GM23338 (cell line): ENCODE measurements around the gene GKN1. TPM values are rescaled to one million over a fixed set of nuclear protein-coding genes. Genes with fewer than 3 reads are reported as not detected.
A peak's percentile ranks its signal among the peaks of the same experiment; 100 is the strongest.

Experiments
- ATAC-seq: fragments of 200-7000 bp; cut with Tn5 transposase; 3 replicates; pipeline ENCODE4 v1.9.1; 2020
- DNase-seq: peaks from one replicate; pipeline ENCODE4 v3.0.0-alpha.2; 2015; ENCODE audit warnings: low spot score
- H2AFZ ChIP-seq: fragments of 200-600 bp; sonication (generic); 2 replicates; pipeline ENCODE4 v1.8.0; 2016; ENCODE audit warnings: antibody characterized with exemption, mild to moderate bottlenecking, moderate library complexity
- H3F3A ChIP-seq: fragments of 200-600 bp; sonication (generic); replicated peaks from 2 replicates; pipeline ENCODE4 v1.8.0; 2017; ENCODE audit warnings: antibody characterized with exemption, mixed run types, low read depth
- H3K27ac ChIP-seq: fragments of 200-600 bp; sonication (generic); 2 replicates; pipeline ENCODE4 v1.6.1; 2016; ENCODE audit warnings: low read depth
- H3K27me3 ChIP-seq: fragments of 200-600 bp; sonication (generic); 2 replicates; pipeline ENCODE4 v1.8.0; 2016; ENCODE audit warnings: mild to moderate bottlenecking, mixed run types, moderate library complexity; ENCODE audit not compliant: insufficient read depth
- H3K36me3 ChIP-seq: fragments of 200-600 bp; sonication (generic); 2 replicates; pipeline ENCODE4 v1.8.0; 2016; ENCODE audit warnings: mild to moderate bottlenecking; ENCODE audit not compliant: insufficient read depth
- H3K4me1 ChIP-seq: fragments of 200-600 bp; sonication (generic); 2 replicates; pipeline ENCODE4 v1.8.0; 2016; ENCODE audit warnings: mild to moderate bottlenecking, moderate library complexity; ENCODE audit not compliant: insufficient read depth
- H3K4me2 ChIP-seq: fragments of 200-600 bp; sonication (generic); 2 replicates; pipeline ENCODE4 v1.7.1; 2017; ENCODE audit warnings: mixed run types
- H3K4me3 ChIP-seq: fragments of 200-600 bp; sonication (generic); 2 replicates; pipeline ENCODE4 v1.6.1; 2016; ENCODE audit warnings: mixed run types
- H3K79me2 ChIP-seq: fragments of 200-600 bp; sonication (generic); replicated peaks from 2 replicates; pipeline ENCODE4 v1.8.0; 2017; ENCODE audit warnings: mild to moderate bottlenecking; ENCODE audit not compliant: insufficient read depth
- H3K9me2 ChIP-seq: fragments of 200-600 bp; sonication (generic); 2 replicates; pipeline ENCODE4 v1.8.0; 2017; ENCODE audit not compliant: insufficient read depth
- H4K20me1 ChIP-seq: fragments of 200-600 bp; sonication (generic); replicated peaks from 2 replicates; pipeline ENCODE4 v1.8.0; 2017; ENCODE audit warnings: mild to moderate bottlenecking; ENCODE audit not compliant: insufficient read depth
- H3K27ac Mint-ChIP-seq: 2 replicates; pipeline ENCODE4 v1.8.0; 2020; ENCODE audit warnings: inconsistent platforms, mild to moderate bottlenecking, moderate library complexity, mixed read lengths
- H3K27me3 Mint-ChIP-seq: 3 replicates; pipeline ENCODE4 v1.8.0; 2022; ENCODE audit warnings: low read depth, mild to moderate bottlenecking, moderate library complexity, mixed read lengths, inconsistent platforms; ENCODE audit not compliant: insufficient read depth, poor library complexity
- H3K36me3 Mint-ChIP-seq: 3 replicates; pipeline ENCODE4 v1.8.0; 2021; ENCODE audit warnings: low read depth, mild to moderate bottlenecking, inconsistent platforms, moderate library complexity, mixed read lengths
- H3K4me1 Mint-ChIP-seq: 3 replicates; pipeline ENCODE4 v1.8.0; 2020; ENCODE audit warnings: mild to moderate bottlenecking, inconsistent platforms, mixed read lengths
- H3K4me3 Mint-ChIP-seq: 3 replicates; pipeline ENCODE4 v1.8.0; 2021; ENCODE audit warnings: moderate library complexity, mild to moderate bottlenecking, inconsistent platforms, mixed read lengths
- H3K9me3 Mint-ChIP-seq: 3 replicates; pipeline ENCODE4 v1.8.0; 2020; ENCODE audit warnings: moderate library complexity, mild to moderate bottlenecking, inconsistent platforms, mixed read lengths
- CREB1 ChIP-seq: fragments of 250-450 bp; sonication (Bioruptor Pico); IDR thresholded peaks from 2 replicates; pipeline ENCODE4 v1.5.0; 2020; ENCODE audit warnings: low read depth, mild to moderate bottlenecking, moderate library complexity
- EZH2 ChIP-seq: fragments of 200-600 bp; sonication (generic); IDR thresholded peaks from one replicate; pipeline ENCODE4 v1.8.0; 2017; ENCODE audit warnings: antibody characterized with exemption, mild to moderate bottlenecking, low read depth; ENCODE audit not compliant: unreplicated experiment
- EZH2phosphoT487 ChIP-seq: fragments of 200-600 bp; sonication (generic); IDR thresholded peaks from one replicate; pipeline ENCODE4 v1.8.1; 2018; ENCODE audit warnings: antibody characterized with exemption; ENCODE audit not compliant: unreplicated experiment
- JUNB ChIP-seq: IDR thresholded peaks from one replicate; pipeline ENCODE4 v1.6.1; 2016; ENCODE audit warnings: antibody characterized with exemption; ENCODE audit not compliant: unreplicated experiment
- NANOG ChIP-seq: IDR thresholded peaks from 2 replicates; pipeline ENCODE4 v1.6.1; 2016; ENCODE audit warnings: antibody characterized with exemption, borderline replicate concordance
- POLR2AphosphoS5 ChIP-seq: IDR thresholded peaks from 2 replicates; pipeline ENCODE4 v1.6.1; 2016; ENCODE audit warnings: antibody characterized with exemption, low read depth
- STAT1 ChIP-seq: IDR thresholded peaks from one replicate; pipeline ENCODE4 v1.6.1; 2016; ENCODE audit warnings: antibody characterized with exemption; ENCODE audit not compliant: unreplicated experiment
- ZNF114 ChIP-seq: fragments of 250-450 bp; sonication (Bioruptor Pico); IDR thresholded peaks from 2 replicates; pipeline ENCODE4 v1.5.0; 2020; ENCODE audit warnings: mild to moderate bottlenecking, moderate library complexity
- ZNF331 ChIP-seq: fragments of 250-450 bp; sonication (Bioruptor Pico); IDR thresholded peaks from 2 replicates; pipeline ENCODE4 v1.5.0; 2020; ENCODE audit warnings: low read depth, mild to moderate bottlenecking, moderate library complexity
- polyA plus RNA-seq: library from polyadenylated mRNA; unstranded; fragments of >200 nt; fragmentation: Nextera tagmentation; extraction: Ambion mirVana; gene quantifications from 2 replicates; pipeline ENCODE4 v1.2.1, GENCODE V29; 2016
- total RNA-seq: library from RNA; depleted of rRNA; stranded (reverse); fragments of >200 nt; shearing (Covaris generic); gene quantifications from 2 replicates; pipeline ENCODE4 v1.2.3, GENCODE V29; 2014
- TF ChIP-seq, protein P1 (sequence below): IDR thresholded peaks from 2 replicates; pipeline ENCODE4 v1.6.1; 2016; ENCODE audit warnings: antibody characterized with exemption
- TF ChIP-seq, protein P2 (sequence below): IDR thresholded peaks from one replicate; pipeline ENCODE4 v1.6.1; 2018; ENCODE audit warnings: antibody characterized with exemption; ENCODE audit not compliant: unreplicated experiment
- TF ChIP-seq, protein P3 (sequence below), 2 experiments: fragments of 200-600 bp in 1 of 2; sonication (generic) in 1 of 2; conservative IDR thresholded peaks; 2 replicates each; pipeline versions ENCODE4 v1.5.1 to v1.6.1; 2016 to 2017; ENCODE audit warnings: antibody characterized with exemption in 2 of 2, low read depth in 2 of 2, mild to moderate bottlenecking in 2 of 2, moderate library complexity in 1 of 2
- TF ChIP-seq, protein P4 (sequence below): fragments of 250-450 bp; sonication (Bioruptor Pico); IDR thresholded peaks from 2 replicates; pipeline ENCODE4 v1.5.0; 2020; ENCODE audit warnings: mild to moderate bottlenecking, moderate library complexity

The GKN1 gene
- total and polyA plus RNA-seq, 2 experiments from 2014 or later: not detected

DNA sequence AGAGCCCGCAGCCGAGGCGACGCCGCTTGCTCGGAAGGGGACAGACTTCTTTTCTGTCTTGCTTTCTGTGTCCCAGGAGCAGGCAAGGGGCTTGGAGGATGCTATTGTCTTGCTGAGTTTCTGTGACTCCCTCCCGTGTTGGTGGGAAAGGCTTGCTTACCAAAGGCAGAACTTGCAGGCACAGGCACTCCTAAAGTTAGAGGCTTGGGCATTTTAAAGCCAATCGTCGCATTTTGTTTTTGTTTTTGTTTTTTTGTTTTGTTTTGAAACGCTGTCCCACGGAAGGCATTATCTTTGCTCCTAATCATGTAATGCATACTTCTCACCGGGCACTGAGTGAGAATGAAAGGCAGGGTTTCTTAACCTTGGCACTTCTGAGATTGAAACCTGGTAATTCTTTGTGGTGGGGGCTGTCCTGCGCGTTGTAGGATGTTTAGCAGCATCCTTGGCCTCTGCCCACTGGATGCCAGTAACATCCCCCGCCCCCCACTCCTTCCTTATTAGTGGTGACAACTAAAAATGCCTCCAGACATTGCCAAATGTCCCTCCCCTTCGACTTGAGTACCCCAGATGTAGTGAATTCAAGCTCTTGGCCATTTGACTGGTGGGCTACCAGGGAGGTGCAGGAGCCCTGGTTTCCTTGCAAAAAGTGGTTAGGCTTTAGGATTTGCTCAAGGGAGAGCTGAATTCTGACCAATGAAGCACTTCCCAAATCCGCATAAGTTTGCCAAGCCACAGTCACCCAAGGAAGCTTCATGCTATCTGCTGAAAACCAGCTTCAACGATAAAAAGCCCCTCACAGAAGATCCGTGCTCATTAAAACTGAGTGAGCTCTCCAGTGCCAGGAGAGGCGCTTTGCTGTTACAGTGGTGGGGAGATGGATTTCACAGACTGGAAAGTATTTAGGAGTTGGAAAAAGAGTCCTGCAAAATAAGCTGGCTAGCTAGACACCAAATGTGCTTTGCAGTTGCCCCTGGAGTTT is 39.7 kb downstream of the GKN1 start:
- H3K79me2 ChIP-seq: peaks cover 47% of the 10 kb centered on the region

More for the DNA sequence above, 39.7 kb downstream of the GKN1 start:
- H3K4me3 Mint-ChIP-seq: peak overlapping the region; percentile 80
- TF ChIP-seq, protein P1, sequence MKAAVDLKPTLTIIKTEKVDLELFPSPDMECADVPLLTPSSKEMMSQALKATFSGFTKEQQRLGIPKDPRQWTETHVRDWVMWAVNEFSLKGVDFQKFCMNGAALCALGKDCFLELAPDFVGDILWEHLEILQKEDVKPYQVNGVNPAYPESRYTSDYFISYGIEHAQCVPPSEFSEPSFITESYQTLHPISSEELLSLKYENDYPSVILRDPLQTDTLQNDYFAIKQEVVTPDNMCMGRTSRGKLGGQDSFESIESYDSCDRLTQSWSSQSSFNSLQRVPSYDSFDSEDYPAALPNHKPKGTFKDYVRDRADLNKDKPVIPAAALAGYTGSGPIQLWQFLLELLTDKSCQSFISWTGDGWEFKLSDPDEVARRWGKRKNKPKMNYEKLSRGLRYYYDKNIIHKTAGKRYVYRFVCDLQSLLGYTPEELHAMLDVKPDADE: no peak
- no peak for TF ChIP-seq EZH2
- TF ChIP-seq, protein P2, sequence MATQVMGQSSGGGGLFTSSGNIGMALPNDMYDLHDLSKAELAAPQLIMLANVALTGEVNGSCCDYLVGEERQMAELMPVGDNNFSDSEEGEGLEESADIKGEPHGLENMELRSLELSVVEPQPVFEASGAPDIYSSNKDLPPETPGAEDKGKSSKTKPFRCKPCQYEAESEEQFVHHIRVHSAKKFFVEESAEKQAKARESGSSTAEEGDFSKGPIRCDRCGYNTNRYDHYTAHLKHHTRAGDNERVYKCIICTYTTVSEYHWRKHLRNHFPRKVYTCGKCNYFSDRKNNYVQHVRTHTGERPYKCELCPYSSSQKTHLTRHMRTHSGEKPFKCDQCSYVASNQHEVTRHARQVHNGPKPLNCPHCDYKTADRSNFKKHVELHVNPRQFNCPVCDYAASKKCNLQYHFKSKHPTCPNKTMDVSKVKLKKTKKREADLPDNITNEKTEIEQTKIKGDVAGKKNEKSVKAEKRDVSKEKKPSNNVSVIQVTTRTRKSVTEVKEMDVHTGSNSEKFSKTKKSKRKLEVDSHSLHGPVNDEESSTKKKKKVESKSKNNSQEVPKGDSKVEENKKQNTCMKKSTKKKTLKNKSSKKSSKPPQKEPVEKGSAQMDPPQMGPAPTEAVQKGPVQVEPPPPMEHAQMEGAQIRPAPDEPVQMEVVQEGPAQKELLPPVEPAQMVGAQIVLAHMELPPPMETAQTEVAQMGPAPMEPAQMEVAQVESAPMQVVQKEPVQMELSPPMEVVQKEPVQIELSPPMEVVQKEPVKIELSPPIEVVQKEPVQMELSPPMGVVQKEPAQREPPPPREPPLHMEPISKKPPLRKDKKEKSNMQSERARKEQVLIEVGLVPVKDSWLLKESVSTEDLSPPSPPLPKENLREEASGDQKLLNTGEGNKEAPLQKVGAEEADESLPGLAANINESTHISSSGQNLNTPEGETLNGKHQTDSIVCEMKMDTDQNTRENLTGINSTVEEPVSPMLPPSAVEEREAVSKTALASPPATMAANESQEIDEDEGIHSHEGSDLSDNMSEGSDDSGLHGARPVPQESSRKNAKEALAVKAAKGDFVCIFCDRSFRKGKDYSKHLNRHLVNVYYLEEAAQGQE: no peak
- TF ChIP-seq JUNB: no peak
- no peak for TF ChIP-seq ZNF114 (CRISPR knock-in tag)
- TF ChIP-seq ZNF331 (CRISPR knock-in tag): no peak
- TF ChIP-seq EZH2phosphoT487: no peak
- no peak for TF ChIP-seq NANOG
- no peak for TF ChIP-seq CREB1 (CRISPR knock-in tag)
- TF ChIP-seq, protein P3, sequence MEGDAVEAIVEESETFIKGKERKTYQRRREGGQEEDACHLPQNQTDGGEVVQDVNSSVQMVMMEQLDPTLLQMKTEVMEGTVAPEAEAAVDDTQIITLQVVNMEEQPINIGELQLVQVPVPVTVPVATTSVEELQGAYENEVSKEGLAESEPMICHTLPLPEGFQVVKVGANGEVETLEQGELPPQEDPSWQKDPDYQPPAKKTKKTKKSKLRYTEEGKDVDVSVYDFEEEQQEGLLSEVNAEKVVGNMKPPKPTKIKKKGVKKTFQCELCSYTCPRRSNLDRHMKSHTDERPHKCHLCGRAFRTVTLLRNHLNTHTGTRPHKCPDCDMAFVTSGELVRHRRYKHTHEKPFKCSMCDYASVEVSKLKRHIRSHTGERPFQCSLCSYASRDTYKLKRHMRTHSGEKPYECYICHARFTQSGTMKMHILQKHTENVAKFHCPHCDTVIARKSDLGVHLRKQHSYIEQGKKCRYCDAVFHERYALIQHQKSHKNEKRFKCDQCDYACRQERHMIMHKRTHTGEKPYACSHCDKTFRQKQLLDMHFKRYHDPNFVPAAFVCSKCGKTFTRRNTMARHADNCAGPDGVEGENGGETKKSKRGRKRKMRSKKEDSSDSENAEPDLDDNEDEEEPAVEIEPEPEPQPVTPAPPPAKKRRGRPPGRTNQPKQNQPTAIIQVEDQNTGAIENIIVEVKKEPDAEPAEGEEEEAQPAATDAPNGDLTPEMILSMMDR (conservative IDR thresholded peaks at IDR 0.05; ENCODE audit: low read depth in 2 of 2): no peak
- no peak for TF ChIP-seq STAT1
- no peak for TF ChIP-seq POLR2AphosphoS5
- TF ChIP-seq, protein P4, sequence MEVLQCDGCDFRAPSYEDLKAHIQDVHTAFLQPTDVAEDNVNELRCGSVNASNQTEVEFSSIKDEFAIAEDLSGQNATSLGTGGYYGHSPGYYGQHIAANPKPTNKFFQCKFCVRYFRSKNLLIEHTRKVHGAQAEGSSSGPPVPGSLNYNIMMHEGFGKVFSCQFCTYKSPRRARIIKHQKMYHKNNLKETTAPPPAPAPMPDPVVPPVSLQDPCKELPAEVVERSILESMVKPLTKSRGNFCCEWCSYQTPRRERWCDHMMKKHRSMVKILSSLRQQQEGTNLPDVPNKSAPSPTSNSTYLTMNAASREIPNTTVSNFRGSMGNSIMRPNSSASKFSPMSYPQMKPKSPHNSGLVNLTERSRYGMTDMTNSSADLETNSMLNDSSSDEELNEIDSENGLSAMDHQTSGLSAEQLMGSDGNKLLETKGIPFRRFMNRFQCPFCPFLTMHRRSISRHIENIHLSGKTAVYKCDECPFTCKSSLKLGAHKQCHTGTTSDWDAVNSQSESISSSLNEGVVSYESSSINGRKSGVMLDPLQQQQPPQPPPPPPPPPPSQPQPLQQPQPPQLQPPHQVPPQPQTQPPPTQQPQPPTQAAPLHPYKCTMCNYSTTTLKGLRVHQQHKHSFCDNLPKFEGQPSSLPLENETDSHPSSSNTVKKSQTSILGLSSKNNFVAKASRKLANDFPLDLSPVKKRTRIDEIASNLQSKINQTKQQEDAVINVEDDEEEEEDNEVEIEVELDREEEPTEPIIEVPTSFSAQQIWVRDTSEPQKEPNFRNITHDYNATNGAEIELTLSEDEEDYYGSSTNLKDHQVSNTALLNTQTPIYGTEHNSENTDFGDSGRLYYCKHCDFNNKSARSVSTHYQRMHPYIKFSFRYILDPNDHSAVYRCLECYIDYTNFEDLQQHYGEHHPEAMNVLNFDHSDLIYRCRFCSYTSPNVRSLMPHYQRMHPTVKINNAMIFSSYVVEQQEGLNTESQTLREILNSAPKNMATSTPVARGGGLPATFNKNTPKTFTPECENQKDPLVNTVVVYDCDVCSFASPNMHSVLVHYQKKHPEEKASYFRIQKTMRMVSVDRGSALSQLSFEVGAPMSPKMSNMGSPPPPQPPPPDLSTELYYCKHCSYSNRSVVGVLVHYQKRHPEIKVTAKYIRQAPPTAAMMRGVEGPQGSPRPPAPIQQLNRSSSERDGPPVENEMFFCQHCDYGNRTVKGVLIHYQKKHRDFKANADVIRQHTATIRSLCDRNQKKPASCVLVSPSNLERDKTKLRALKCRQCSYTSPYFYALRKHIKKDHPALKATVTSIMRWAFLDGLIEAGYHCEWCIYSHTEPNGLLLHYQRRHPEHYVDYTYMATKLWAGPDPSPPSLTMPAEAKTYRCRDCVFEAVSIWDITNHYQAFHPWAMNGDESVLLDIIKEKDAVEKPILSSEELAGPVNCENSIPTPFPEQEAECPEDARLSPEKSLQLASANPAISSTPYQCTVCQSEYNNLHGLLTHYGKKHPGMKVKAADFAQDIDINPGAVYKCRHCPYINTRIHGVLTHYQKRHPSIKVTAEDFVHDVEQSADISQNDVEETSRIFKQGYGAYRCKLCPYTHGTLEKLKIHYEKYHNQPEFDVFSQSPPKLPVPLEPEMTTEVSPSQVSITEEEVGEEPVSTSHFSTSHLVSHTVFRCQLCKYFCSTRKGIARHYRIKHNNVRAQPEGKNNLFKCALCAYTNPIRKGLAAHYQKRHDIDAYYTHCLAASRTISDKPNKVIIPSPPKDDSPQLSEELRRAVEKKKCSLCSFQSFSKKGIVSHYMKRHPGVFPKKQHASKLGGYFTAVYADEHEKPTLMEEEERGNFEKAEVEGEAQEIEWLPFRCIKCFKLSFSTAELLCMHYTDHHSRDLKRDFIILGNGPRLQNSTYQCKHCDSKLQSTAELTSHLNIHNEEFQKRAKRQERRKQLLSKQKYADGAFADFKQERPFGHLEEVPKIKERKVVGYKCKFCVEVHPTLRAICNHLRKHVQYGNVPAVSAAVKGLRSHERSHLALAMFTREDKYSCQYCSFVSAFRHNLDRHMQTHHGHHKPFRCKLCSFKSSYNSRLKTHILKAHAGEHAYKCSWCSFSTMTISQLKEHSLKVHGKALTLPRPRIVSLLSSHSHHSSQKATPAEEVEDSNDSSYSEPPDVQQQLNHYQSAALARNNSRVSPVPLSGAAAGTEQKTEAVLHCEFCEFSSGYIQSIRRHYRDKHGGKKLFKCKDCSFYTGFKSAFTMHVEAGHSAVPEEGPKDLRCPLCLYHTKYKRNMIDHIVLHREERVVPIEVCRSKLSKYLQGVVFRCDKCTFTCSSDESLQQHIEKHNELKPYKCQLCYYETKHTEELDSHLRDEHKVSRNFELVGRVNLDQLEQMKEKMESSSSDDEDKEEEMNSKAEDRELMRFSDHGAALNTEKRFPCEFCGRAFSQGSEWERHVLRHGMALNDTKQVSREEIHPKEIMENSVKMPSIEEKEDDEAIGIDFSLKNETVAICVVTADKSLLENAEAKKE (CRISPR knock-in tag): no peak
- no peaks in the 10 kb centered on the region for H4K20me1 ChIP-seq
- H3K27ac ChIP-seq: 0 out of 2 replicates have a peak overlapping the region, but pooled peaks have one; percentile 5
- no peaks in the 10 kb centered on the region for H3K36me3 ChIP-seq
- ATAC-seq (peak; percentile 10), DNase-seq (peak; percentile 43)
- peaks cover 25% of the 10 kb centered on the region for H3K4me1 Mint-ChIP-seq
- H3K27ac Mint-ChIP-seq: no peak overlapping the region; the same call in 1 of the 2 replicates
- H3F3A ChIP-seq: no peaks in the 10 kb centered on the region
- peak overlapping the region; percentile 77 for H3K4me3 ChIP-seq
- peaks cover 13% of the 10 kb centered on the region for H3K27me3 Mint-ChIP-seq
- H3K4me1 ChIP-seq: peaks cover 15% of the 10 kb centered on the region
- peaks cover 24% of the 10 kb centered on the region for H3K27me3 ChIP-seq
- peak overlapping the region; percentile 97 for H2AFZ ChIP-seq
- no peaks in the 10 kb centered on the region; the same call in 2 of the 3 replicates for H3K36me3 Mint-ChIP-seq
- H3K9me3 Mint-ChIP-seq: no peaks in the 10 kb centered on the region
- H3K4me2 ChIP-seq: peak overlapping the region; percentile 96
- H3K9me2 ChIP-seq: no peaks in the 10 kb centered on the region
